ENCODE results near the gene DIDO1.

DIDO1 gene

DNA sequence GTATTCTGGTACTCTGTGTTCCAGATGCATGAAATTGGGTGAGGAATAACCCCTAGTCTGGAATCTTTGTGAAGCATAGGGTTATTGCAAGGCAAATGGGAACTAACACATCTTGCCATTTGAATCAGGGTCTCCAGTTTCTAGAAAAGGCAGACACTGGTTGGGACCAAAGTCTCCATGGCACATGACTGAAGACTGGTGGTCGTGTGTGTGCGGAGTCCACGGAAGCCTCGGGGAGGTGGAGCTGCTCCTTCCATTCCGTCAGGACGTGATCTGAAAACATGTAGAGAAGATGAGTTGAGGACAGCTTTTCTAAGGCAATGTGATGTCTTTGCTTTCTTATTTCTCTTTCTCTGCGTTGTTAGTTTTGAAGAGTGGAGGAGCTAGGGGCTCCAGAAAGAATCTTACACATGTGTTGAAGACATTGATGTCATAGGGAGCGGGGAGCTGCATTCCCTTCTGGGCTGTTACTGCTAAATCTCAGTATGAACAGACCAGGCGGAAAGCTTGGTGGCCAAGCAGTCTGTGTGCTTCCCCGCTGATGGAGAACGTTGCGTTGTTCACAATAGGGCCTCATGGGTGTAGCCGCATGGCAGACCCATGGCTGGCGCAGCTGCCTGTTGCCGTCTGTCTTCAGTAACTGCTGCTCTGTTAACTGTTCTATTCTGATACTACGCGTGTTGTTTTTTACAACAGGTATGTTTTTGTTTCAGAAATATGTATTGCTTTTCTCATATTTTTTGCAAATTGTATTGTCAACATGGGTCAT lies 21.4 kb upstream of the DIDO1 start:
- TF ChIP-seq CEBPB (IDR thresholded peaks at IDR 0.05) (no peak), NFIC (IDR thresholded peaks at IDR 0.05) (no peak), ZBTB7A (IDR thresholded peaks at IDR 0.05; ENCODE audit: low read depth) (no peak), EP300 (IDR thresholded peaks at IDR 0.05; ENCODE audit: borderline replicate concordance) (no peak), EGR1 (IDR thresholded peaks at IDR 0.05) (no peak), FOXM1 (IDR thresholded peaks at IDR 0.05; ENCODE audit: borderline replicate concordance, low read depth) (no peak)
- TF ChIP-seq, protein P1, sequence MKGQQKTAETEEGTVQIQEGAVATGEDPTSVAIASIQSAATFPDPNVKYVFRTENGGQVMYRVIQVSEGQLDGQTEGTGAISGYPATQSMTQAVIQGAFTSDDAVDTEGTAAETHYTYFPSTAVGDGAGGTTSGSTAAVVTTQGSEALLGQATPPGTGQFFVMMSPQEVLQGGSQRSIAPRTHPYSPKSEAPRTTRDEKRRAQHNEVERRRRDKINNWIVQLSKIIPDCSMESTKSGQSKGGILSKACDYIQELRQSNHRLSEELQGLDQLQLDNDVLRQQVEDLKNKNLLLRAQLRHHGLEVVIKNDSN (IDR thresholded peaks at IDR 0.05) = no peak

DNA sequence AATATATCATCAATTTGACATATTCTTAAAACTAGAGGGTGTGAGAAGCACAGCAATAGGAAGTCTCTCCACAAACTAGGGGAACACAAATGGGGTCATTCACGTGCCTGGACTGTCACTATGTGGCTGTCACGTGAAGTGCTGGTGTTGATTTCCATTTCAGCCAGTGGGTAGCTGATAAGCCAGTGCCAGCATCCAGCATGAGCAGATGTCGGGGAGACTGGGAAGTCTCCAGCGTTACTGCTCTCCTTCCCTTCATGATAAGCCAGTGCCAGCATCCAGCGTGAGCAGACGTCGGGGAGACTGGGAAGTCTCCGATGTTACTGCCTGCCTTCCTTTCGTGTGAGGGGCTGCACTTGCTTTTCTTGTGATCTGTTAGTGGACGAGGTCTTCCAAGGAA lies 20.6 kb upstream of the DIDO1 start:
- TF ChIP-seq TAF1 (IDR thresholded peaks at IDR 0.05; ENCODE audit: low read depth) (no peak), NFIC (IDR thresholded peaks at IDR 0.05) (no peak), FOXM1 (IDR thresholded peaks at IDR 0.05; ENCODE audit: borderline replicate concordance, low read depth) (no peak), CREB1 (IDR thresholded peaks at IDR 0.05; ENCODE audit: low read depth) (no peak), RAD21 (IDR thresholded peaks at IDR 0.05; ENCODE audit: low read depth) (no peak), EP300 (IDR thresholded peaks at IDR 0.05; ENCODE audit: borderline replicate concordance) (no peak), EGR1 (IDR thresholded peaks at IDR 0.05) (no peak)
- TF ChIP-seq, protein P1 (IDR thresholded peaks at IDR 0.05) = no peak
- TF ChIP-seq, protein P2, sequence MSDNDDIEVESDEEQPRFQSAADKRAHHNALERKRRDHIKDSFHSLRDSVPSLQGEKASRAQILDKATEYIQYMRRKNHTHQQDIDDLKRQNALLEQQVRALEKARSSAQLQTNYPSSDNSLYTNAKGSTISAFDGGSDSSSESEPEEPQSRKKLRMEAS (IDR thresholded peaks at IDR 0.05) = no peak

DNA sequence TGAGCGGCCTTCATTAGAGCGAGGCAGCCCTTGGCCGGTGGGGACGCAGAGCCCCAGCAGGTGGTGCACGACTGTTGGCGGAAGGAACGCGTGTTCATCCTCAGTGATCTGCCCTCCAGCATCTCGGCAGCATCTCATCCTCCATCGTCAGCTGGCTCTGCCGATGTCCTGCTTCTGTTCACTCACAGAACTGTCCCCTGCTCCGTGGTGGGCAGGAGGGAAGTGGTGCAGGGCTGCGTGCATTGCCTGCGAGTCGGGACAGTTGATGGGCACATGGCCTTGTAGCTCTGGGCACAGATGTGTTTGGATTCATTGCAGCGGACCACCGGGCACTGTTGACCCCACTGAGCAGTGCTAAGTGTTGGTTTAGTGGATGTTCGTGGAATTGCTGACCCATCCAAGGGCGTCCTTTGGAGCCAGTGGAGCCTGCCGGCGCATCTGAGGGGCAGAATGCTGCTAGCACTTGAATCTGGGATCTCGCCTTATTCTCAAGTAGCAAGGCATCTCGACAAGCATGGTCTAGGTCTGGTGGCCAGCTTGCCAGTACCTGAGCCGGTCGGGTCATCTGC lies 19.6 kb upstream of the DIDO1 start:
- TF ChIP-seq, protein P2 (IDR thresholded peaks at IDR 0.05) = no peak
- TF ChIP-seq, protein P3, sequence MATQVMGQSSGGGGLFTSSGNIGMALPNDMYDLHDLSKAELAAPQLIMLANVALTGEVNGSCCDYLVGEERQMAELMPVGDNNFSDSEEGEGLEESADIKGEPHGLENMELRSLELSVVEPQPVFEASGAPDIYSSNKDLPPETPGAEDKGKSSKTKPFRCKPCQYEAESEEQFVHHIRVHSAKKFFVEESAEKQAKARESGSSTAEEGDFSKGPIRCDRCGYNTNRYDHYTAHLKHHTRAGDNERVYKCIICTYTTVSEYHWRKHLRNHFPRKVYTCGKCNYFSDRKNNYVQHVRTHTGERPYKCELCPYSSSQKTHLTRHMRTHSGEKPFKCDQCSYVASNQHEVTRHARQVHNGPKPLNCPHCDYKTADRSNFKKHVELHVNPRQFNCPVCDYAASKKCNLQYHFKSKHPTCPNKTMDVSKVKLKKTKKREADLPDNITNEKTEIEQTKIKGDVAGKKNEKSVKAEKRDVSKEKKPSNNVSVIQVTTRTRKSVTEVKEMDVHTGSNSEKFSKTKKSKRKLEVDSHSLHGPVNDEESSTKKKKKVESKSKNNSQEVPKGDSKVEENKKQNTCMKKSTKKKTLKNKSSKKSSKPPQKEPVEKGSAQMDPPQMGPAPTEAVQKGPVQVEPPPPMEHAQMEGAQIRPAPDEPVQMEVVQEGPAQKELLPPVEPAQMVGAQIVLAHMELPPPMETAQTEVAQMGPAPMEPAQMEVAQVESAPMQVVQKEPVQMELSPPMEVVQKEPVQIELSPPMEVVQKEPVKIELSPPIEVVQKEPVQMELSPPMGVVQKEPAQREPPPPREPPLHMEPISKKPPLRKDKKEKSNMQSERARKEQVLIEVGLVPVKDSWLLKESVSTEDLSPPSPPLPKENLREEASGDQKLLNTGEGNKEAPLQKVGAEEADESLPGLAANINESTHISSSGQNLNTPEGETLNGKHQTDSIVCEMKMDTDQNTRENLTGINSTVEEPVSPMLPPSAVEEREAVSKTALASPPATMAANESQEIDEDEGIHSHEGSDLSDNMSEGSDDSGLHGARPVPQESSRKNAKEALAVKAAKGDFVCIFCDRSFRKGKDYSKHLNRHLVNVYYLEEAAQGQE (IDR thresholded peaks at IDR 0.05; ENCODE audit: low read depth) = no peak
- no peak for TF ChIP-seq TCF12 (IDR thresholded peaks at IDR 0.05; ENCODE audit: low read depth)
- no peak for TF ChIP-seq TEAD4 (IDR thresholded peaks at IDR 0.05)
- no peak for TF ChIP-seq TAF1 (IDR thresholded peaks at IDR 0.05; ENCODE audit: low read depth)
- TF ChIP-seq CREB1 (IDR thresholded peaks at IDR 0.05; ENCODE audit: low read depth) = no peak
- no peak for TF ChIP-seq FOXM1 (IDR thresholded peaks at IDR 0.05; ENCODE audit: borderline replicate concordance, low read depth)
- TF ChIP-seq, protein P1 (IDR thresholded peaks at IDR 0.05) = no peak
- TF ChIP-seq CEBPB (IDR thresholded peaks at IDR 0.05) = no peak
- TF ChIP-seq YY1 (IDR thresholded peaks at IDR 0.05; ENCODE audit: low read depth) = no peak
- TF ChIP-seq EP300 (IDR thresholded peaks at IDR 0.05; ENCODE audit: borderline replicate concordance) = no peak
- no peak for TF ChIP-seq ZBTB7A (IDR thresholded peaks at IDR 0.05; ENCODE audit: low read depth)
- no peak for TF ChIP-seq NFIC (IDR thresholded peaks at IDR 0.05)
- TF ChIP-seq EGR1 (IDR thresholded peaks at IDR 0.05) = no peak

DNA sequence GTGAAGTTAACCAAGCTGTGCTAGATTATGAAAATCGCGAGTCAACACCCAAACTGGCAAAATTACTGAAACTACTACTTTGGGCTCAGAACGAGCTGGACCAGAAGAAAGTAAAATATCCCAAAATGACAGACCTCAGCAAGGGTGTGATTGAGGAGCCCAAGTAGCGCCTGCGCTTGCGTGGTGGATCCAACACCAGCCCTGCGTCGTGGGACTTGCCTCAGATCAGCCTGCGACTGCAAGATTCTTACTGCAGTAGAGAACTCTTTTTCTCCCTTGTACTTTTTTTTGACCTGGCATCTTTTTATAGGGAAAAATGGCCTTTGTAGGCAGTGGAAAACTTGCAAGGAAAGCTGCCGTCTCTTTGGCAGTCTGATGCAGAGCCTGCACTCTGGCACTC lies 18.4 kb upstream of the DIDO1 start:
- TF ChIP-seq, protein P3 (IDR thresholded peaks at IDR 0.05; ENCODE audit: low read depth) = no peak
- TF ChIP-seq CREB1 (IDR thresholded peaks at IDR 0.05; ENCODE audit: low read depth) (no peak), TEAD4 (IDR thresholded peaks at IDR 0.05) (no peak), TAF1 (IDR thresholded peaks at IDR 0.05; ENCODE audit: low read depth) (no peak), EGR1 (IDR thresholded peaks at IDR 0.05) (no peak), NFIC (IDR thresholded peaks at IDR 0.05) (no peak), RAD21 (IDR thresholded peaks at IDR 0.05; ENCODE audit: low read depth) (no peak), YY1 (IDR thresholded peaks at IDR 0.05; ENCODE audit: low read depth) (no peak)

DNA sequence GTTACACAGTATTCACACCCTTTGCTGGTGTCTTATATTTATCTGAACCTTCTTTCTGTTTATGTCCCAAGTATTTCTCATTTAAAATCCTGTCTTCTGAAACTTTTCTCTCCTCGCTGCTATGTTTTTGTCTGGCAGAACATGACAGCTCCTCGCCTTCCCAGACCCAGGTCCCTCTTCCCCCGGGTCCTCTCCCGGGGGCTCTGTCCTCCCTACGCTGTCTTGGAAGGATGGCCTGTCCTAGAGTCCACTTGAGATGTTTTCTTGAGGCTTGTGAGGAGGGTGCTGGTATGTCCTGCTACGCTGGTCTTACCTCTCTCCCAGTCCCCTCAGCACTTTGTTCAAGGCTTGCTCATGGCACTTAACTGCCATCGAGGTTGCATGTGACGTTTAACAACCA lies 17.9 kb upstream of the DIDO1 start:
- no peak for TF ChIP-seq TEAD4 (IDR thresholded peaks at IDR 0.05)
- no peak for TF ChIP-seq CREB1 (IDR thresholded peaks at IDR 0.05; ENCODE audit: low read depth)
- no peak for TF ChIP-seq EP300 (IDR thresholded peaks at IDR 0.05; ENCODE audit: borderline replicate concordance)
- TF ChIP-seq RAD21 (IDR thresholded peaks at IDR 0.05; ENCODE audit: low read depth) = no peak
- TF ChIP-seq TAF1 (IDR thresholded peaks at IDR 0.05; ENCODE audit: low read depth) = no peak
- TF ChIP-seq CEBPB (IDR thresholded peaks at IDR 0.05) = no peak
- no peak for TF ChIP-seq TCF12 (IDR thresholded peaks at IDR 0.05; ENCODE audit: low read depth)
- no peak for TF ChIP-seq ZBTB7A (IDR thresholded peaks at IDR 0.05; ENCODE audit: low read depth)
- TF ChIP-seq, protein P3 (IDR thresholded peaks at IDR 0.05; ENCODE audit: low read depth) = no peak
- TF ChIP-seq YY1 (IDR thresholded peaks at IDR 0.05; ENCODE audit: low read depth) = no peak
- TF ChIP-seq NFIC (IDR thresholded peaks at IDR 0.05) = no peak
- TF ChIP-seq FOXM1 (IDR thresholded peaks at IDR 0.05; ENCODE audit: borderline replicate concordance, low read depth) = no peak
- TF ChIP-seq, protein P1 (IDR thresholded peaks at IDR 0.05) = no peak
- no peak for TF ChIP-seq EGR1 (IDR thresholded peaks at IDR 0.05)

Measured in Ishikawa (cell line).